Occipital lobe (tissue), 2 donors: ENCODE results near the gene MINDY1. TPM values are rescaled to one million over a fixed set of nuclear protein-coding genes. Genes with fewer than 3 reads are reported as not detected.

ENCODE experiments used
- DNase-seq: peaks from one replicate; lab custom pipeline; 2025; lab: John Stamatoyannopoulos, UW
- total RNA-seq: library from RNA; depleted of rRNA; stranded (reverse); fragments of >200 nt; gene quantifications from one replicate; pipeline ENCODE4 v1.2.3, GENCODE V29; 2014

The MINDY1 gene
- total RNA-seq, 1 donor from 2014 or later = 10.5 TPM

DNA sequence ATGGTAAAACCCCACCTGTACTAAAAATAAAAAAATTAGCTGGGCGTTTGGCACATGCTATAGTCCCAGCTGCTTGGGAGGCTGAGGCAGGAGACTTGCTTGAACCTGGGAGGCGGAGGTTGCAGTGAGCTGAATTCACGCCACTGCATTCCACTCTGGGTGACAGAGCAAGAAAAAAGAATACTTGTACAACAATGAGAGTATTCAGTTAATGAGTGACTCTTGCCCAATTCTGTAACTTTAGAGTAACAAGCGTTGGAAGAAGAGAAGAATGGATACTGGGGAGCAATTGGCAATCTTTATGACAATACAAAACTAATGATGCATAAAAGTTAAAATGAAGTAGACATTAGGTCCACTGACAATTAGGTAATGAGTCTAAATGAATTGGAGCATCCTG lies 14.1 kb downstream of the MINDY1 start:
- no peak for DNase-seq

DNA sequence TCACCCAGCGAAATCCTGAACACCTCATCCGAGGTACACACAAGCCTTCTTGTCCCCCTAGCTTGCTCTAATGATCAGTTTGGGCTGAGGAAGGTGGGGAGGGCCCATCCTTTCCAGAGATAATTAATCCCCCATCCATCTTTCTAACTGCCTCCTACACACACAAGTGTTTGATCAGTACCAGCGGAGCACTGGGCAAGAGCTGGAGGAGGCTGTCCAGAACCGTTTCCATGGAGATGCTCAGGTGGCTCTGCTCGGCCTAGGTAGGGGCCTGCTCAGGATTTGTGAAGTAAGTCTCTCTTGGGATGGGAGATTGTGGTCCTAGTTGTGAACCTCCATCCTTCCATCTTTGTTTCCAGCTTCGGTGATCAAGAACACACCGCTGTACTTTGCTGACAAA lies 18.8 kb downstream of the MINDY1 start:
- DNase-seq = no peak

DNA sequence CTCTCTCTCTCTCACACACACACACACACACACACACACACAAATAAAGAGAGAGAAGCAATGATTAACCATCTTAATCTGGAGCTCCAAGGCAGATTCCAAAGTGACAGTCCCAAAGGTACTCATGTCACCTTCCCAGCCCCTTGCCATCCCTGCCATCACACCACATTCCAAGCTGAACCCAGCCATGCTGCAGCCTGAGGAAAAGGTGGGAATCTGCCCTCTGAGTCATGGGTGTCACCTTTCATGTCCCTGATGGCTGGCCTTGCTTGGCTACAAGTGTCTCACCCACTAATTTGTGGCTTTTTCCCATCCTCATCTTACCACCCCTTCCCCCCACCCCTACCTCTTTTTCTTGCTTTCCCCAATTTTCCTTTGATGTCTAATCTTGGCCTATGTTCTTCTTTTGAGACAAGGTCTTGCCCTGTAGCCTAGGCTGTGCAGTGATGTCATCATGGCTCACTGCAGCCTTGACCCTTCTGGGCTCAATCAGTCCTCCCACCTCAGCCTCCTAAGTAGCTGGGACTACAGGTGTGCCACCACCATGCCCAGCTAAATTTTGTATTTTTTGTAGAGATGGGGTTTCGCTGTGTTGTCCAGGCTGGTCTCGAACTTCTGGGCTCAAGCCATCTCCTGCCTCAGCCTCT lies 21.4 kb downstream of the MINDY1 start:
- DNase-seq = no peak

DNA sequence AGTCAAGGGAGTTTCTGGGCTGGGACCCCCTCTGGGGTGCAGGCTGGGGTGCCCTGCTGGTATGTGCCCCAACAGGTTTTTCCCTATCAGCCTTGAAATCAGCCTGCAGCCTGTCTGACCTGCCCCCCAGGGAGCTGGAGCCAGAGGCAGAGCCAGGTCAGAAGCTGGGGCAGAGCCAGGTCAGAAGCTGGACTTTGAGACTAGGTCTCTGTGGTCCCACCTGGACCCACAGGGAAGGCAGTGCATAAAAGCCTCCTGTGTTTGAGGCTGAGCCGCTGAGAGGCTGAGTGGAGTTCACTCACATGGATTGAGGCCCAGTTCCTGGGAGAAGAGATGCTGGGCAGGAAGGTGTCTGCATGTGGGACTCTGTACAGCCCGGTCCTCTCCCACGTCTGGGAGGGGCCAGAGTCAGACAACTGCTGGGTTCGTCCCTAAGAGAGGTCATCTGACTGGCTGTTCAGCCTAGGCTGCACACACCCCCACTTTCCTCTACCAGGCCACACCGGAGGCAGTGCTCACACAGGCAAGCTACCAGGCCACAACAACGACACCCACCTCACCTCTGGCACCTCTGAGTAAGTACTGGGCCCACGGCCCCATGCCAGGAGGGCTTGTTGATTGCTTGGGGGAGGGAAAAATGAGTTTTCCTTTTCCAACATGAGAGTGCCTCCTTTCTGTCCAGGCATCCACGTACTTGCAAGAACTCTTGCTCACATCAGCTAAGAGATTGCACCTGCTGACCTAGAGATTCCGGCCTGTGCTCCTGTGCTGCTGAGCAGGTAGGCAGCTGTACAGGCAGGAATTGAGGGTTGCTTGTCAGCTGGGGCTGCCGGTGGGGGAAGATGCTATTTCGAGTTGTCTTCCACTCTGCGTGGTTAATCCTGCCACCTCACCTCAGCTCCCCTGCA lies 24.6 kb downstream of the MINDY1 start, which contains the start of gene ANXA9:
ANXA9 (plus strand) TSS at position 488 of the 908 bp plus-strand sequence. CDS start 814 bp downstream, outside the sequence.
- no peak for DNase-seq

GRCh38 chr1:150981177-150981804 lies 25.4 kb downstream of the MINDY1 start:
- no peak for DNase-seq

DNA sequence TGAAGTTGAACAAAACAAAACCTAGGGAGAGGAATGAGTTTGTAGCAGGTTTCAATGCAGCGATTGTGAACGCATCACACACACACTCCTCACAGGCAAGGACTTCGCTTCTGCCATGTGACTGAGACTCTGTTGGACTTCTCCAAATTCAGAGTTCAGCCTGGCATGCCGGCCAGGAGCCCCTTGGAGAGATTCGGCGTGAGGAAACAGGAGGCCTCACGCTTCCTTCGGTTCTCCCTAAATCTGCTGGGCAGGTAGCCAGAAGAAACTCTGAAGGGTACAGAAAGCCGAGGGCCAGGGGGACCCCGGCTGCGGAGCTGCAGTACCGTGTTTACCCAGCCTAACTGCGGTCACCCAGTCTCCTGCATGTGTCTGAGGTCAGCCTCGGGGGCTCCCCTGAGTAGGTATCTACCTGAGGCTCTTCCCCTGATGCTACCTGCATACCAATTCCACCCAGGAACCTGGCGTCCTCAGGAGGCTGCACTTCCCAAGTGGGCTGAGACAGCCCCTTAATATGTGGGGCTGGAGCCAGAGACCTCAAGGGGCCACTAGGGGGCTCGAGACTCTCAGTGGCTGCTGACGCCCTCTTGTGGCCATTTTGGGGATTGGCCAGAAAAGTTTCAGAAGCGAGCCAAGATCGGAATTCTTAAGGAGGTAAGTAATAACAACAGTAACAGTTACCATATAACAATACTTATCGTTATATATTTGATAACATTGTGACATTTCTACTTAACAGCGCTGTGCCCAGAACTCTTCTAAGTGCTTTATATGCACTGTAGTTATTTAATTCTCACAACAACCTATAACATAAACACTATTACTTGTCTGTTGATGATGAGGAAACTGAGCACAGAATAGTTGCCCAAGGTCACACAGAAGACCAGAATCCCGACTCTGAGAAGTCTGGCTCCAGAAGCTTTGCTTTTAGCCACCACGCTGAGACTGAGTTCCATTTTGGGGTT lies 27.3 kb downstream of the MINDY1 start:
- DNase-seq = peak; percentile 53

GRCh38 chr1:150976879-150977694 lies 29.6 kb downstream of the MINDY1 start:
- DNase-seq = peak; percentile 39

DNA sequence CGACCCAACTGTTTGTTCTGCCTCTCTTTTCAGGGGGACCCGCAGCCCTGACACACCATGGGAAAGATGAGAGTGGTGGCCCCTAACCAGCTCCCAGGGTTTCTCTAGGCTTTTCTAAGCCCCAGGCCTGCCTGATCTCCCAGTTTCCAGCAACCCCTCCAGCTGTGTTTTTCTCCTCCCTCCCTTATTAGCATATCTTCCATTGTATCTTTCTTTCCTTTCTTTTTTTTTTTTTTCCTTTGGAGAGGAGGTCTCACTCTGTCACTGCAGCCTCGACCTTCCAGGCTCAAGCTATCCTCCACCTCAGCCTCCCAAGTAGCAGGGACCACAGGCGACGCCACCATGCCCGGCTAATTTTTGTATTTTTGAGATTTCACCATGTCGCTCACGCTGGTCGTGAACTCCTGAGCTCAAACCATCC lies 30.3 kb downstream of the MINDY1 start:
- no peak for DNase-seq

DNA sequence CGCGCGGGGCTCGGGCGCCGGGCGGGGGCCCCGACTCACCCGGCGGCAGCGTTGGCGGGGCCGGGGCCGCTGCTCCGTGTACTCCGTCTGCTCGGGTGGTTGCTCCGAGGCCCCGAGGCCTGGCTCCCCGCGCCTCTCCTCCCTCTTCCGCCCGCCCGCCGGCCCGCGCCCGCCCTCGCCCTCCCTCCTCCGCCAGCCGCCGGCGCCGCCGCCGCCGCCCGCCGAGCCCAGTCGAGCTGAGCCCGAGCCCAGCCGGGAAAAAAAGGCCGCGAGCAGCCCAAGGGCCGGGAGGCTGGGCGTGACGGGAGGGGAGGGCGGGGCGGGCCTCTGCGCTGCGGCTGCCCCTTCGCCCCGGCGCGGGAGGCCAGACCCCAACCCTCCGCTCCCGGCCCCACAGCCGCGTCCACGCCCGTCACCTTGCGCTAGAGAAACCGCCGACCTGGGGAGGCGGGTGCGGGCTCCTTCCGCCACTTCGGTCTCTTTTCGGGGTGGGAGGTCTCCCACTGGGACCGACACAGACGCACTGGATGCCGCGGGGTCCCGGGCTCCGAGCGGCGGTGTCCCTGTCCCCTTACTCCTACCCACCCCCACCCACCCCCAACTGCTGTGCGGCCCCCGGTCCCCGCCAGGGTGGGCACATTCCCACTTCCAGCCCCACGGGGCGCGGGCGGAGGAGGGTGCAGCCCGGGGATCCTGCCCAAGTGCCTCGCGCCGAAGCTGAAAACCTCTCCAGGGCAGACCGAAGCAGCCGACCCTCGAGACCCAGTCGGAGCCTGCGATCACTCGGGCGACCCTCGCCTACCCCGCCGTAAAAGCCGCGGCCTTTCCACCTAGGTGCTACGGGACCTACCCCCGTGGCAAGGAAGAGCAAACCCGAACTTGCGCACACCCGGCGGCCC lies 31.9 kb downstream of the MINDY1 start, which contains the start of gene CERS2:
CERS2 (minus strand) TSS at position 256 of the 899 bp plus-strand sequence. CDS start 5,745 bp downstream, outside the sequence.
- peak; percentile 61 for DNase-seq

DNA sequence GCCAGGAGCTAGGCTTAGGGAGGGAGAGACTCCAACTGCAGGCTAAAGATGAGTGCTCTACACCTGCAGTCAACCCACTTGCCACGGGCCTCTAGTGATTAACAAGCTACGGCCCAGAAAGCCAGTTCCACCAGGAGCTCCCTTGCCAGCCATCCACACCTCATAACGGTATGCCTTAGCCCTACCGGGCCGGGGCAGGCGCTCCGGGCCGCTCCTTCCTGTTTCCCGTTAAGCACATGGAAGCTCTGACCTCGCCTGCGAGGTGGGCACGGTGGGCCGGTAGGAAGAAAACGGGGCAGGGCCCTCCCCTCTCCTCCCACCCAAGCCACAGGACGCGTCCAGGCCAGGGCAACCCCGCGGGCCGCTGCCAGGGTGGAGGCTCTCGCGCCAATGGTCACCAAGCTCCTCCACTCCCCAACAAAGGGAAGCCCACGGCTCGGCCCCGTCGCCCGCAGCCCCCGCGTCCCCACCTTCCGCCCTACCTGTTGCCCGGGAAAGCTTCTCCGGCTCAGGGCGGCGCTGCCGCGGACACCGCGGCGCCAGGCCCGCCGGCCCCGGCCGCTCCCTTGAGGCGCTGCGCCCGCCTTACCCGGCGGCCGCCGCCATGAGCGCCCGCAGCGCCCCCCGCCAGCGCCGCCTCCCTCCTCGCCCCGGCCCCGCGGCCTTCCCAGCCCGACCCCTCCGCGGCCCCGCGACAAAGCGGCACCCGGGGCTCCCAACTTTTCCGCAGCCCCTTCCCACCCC lies 32.7 kb downstream of the MINDY1 start:
- no peak for DNase-seq

- no peak for DNase-seq
Observed at GRCh38 chr1:150973258-150973835, 33.4 kb downstream of the MINDY1 start.

DNA sequence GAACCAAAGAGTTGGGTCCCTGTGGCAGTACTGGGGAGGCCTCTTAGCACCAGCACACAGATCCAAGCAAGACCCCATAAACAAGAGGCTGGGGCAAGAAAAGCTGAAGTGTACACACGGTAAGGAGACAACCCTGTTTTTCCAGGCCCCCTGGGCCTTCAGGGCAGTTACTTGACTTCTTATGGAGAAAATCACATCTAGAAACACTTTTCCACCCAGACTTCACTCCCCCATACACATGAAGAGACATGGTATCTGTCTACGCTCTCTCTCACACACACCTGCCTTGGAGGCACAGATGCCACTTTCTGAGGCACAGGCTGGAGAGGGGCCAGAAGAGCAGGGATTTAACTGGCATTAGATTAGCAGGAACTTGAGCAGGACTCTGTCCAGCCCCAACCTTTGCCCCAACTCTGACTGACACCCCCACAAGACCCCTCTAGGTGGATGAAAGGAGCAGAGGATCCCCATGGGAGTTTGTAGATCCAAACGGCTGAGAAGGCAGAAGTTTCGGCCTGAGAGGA lies 34.2 kb downstream of the MINDY1 start:
- no peak for DNase-seq

GRCh38 chr1:150971583-150972416 lies 34.9 kb downstream of the MINDY1 start:
- DNase-seq = no peak

GRCh38 chr1:150970808-150971582 lies 35.7 kb downstream of the MINDY1 start:
- DNase-seq = peak; percentile 21

DNA sequence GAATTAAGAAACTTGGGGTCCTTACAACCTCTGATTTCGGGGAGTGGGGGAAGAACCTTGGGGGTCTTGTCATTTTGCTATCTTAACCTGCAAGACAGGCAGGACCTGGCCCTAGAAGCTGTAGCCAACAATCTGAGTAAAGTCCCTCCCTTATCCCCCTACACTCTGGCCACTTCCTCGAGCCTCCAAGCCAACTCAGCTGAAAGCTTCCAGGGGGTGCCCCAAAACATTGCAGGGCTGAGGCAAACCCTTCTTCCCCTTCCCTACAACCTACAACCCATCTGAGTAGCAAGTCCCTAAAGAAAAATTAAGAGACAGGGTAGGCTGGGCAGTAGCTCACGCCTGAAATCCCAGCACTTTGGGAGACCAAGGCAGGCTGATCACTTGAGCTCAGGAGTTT lies 37.1 kb downstream of the MINDY1 start:
- no peak for DNase-seq

GRCh38 chr1:150968491-150968890 lies 38.2 kb downstream of the MINDY1 start:
- DNase-seq = peak; percentile 40
